HepG2 (cell line): ENCODE data around the gene CDKL2. TPM values are rescaled to one million over a fixed set of nuclear protein-coding genes. Genes with fewer than 3 reads are reported as not detected.

Source experiments
- ATAC-seq: fragments of 200-7000 bp; cut with Tn5 transposase; 3 replicates; pipeline ENCODE4 v1.9.1; 2020; ENCODE audit warnings: mild to moderate bottlenecking, moderate library complexity
- BruUV-seq: library from RNA; stranded (reverse); fragments of 400-500 nt; replicated peaks from 2 replicates; lab custom pipeline; 2021; lab: Mats Ljungman, UMichigan
- CTCF ChIA-PET: fragments of 300-600 bp; formaldehyde crosslinking; extraction: SDS; loops from one replicate; lab custom pipeline; 2021; ENCODE audit warnings: low total read pairs, inconsistent platforms, low intra/inter-chr PET ratio; lab: Yijun Ruan, JAX
- POLR2A ChIA-PET: fragments of 350-600 bp; sonication (Branson Sonifier 250); formaldehyde crosslinking; loops from one replicate; lab custom pipeline; 2020; ENCODE audit warnings: antibody characterized with exemption, inconsistent platforms; lab: Yijun Ruan, JAX
- DNase-seq: peaks from one replicate; pipeline ENCODE4 v3.0.0-alpha.2; 2015; ENCODE audit warnings: low spot score
- FAIRE-seq: peaks from 3 replicates; lab custom pipeline; 2011; peaks lifted over from hg19 to GRCh38; lab: Jason Lieb, UNC
- H2AFZ ChIP-seq: one replicate; pipeline ENCODE4 v1.6.1; 2011; ENCODE audit warnings: low read length, inconsistent platforms
- H3K27ac ChIP-seq: fragments of 300-600 bp; 3 replicates; pipeline ENCODE4 v1.8.0; 2011; ENCODE audit warnings: mixed run types, mild to moderate bottlenecking, mixed read lengths, low read length, inconsistent platforms; ENCODE audit not compliant: insufficient read depth; ENCODE audit errors: extremely low read length
- H3K27me3 ChIP-seq, 2 experiments: fragments of 200-600 bp in 1 of 2; 2 replicates in 1 of 2; 3 replicates in 1 of 2; pipeline versions ENCODE4 v1.6.0 to v1.8.0; 2011; ENCODE audit warnings: low read length in 2 of 2, mild to moderate bottlenecking in 2 of 2, moderate library complexity in 2 of 2, inconsistent platforms in 1 of 2; ENCODE audit not compliant: insufficient read depth in 2 of 2, control insufficient read depth in 1 of 2
- H3K36me3 ChIP-seq, 2 experiments: fragments of 200-600 bp in 1 of 2; replicated peaks in 1 of 2; 2 replicates in 1 of 2; 3 replicates in 1 of 2; pipeline versions ENCODE4 v1.5.1 to v1.8.0; 2011; ENCODE audit warnings: low read length in 2 of 2, inconsistent platforms in 1 of 2; ENCODE audit not compliant: insufficient read depth in 2 of 2, control insufficient read depth in 1 of 2
- H3K4me1 ChIP-seq: 2 replicates; pipeline ENCODE4 v1.5.1; 2012; ENCODE audit warnings: low read length, inconsistent platforms; ENCODE audit not compliant: insufficient read depth
- H3K4me2 ChIP-seq: 2 replicates; pipeline ENCODE4 v1.6.0; 2011; ENCODE audit warnings: low read depth, low read length, inconsistent platforms
- H3K4me3 ChIP-seq, 3 experiments: fragments of 200-600 bp in 1 of 3; sonication (generic), shearing (Covaris generic) in 1 of 3; replicated peaks in 1 of 3; 2 replicates each; pipeline ENCODE4 v1.5.1; 2011 to 2016; ENCODE audit warnings: low read length in 3 of 3, inconsistent platforms in 2 of 3, low read depth in 2 of 3, mild to moderate bottlenecking in 2 of 3, control low read depth in 1 of 3, mixed read lengths in 1 of 3; ENCODE audit not compliant: insufficient read depth in 1 of 3
- H3K79me2 ChIP-seq: one replicate; pipeline ENCODE4 v1.6.1; 2011; ENCODE audit warnings: low read length, inconsistent platforms; ENCODE audit not compliant: insufficient read depth
- H3K9ac ChIP-seq: 2 replicates; pipeline ENCODE4 v1.6.0; 2011; ENCODE audit warnings: mild to moderate bottlenecking, low read depth, low read length, inconsistent platforms; ENCODE audit not compliant: insufficient read depth
- H3K9me3 ChIP-seq: 2 replicates; pipeline ENCODE4 v1.5.1; 2012; ENCODE audit warnings: mild to moderate bottlenecking, low read length
- H4K20me1 ChIP-seq: 2 replicates; pipeline ENCODE4 v1.6.0; 2011; ENCODE audit warnings: inconsistent platforms, mild to moderate bottlenecking, low read length, moderate library complexity; ENCODE audit not compliant: insufficient read depth
- JUN ChIP-seq: sonication (generic); formaldehyde crosslinking; IDR thresholded peaks from 2 replicates; pipeline ENCODE4 v1.4.0; 2020; ENCODE audit warnings: mild to moderate bottlenecking, missing genetic modification reagents
- KLF12 ChIP-seq: sonication (generic); formaldehyde crosslinking; IDR thresholded peaks from 2 replicates; pipeline ENCODE4 v1.4.0; 2020; ENCODE audit warnings: missing genetic modification reagents, borderline replicate concordance
- NCOA1 ChIP-seq: sonication (generic); formaldehyde crosslinking; IDR thresholded peaks from 2 replicates; pipeline ENCODE4 v1.9.0; 2021; ENCODE audit warnings: missing genetic modification reagents
- PAX8 ChIP-seq: sonication (generic); formaldehyde crosslinking; IDR thresholded peaks from 2 replicates; pipeline ENCODE4 v1.8.0; 2022; ENCODE audit warnings: mild to moderate bottlenecking, missing genetic modification reagents, borderline replicate concordance
- REXO4 ChIP-seq: sonication (generic); formaldehyde crosslinking; IDR thresholded peaks from 2 replicates; pipeline ENCODE4 v1.8.0; 2022; ENCODE audit warnings: missing genetic modification reagents, mild to moderate bottlenecking, borderline replicate concordance
- SP4 ChIP-seq: sonication (generic); formaldehyde crosslinking; IDR thresholded peaks from 2 replicates; pipeline ENCODE4 v1.8.1; 2023; ENCODE audit warnings: mild to moderate bottlenecking, missing genetic modification reagents
- TMF1 ChIP-seq: sonication (generic); formaldehyde crosslinking; IDR thresholded peaks from 2 replicates; pipeline ENCODE4 v1.8.1; 2022; ENCODE audit warnings: low read depth, missing genetic modification reagents
- YEATS2 ChIP-seq: sonication (generic); formaldehyde crosslinking; IDR thresholded peaks from 2 replicates; pipeline ENCODE4 v1.4.0; 2020; ENCODE audit warnings: missing genetic modification reagents, borderline replicate concordance
- ZFP36L1 ChIP-seq: sonication (generic); formaldehyde crosslinking; IDR thresholded peaks from 2 replicates; pipeline ENCODE4 v1.8.0; 2022; ENCODE audit warnings: mild to moderate bottlenecking, missing genetic modification reagents, moderate library complexity
- ZNF619 ChIP-seq: sonication (generic); formaldehyde crosslinking; IDR thresholded peaks from 2 replicates; pipeline ENCODE4 v1.4.0; 2020; ENCODE audit warnings: mild to moderate bottlenecking, missing genetic modification reagents
- ZNF678 ChIP-seq: sonication (generic); formaldehyde crosslinking; IDR thresholded peaks from 2 replicates; pipeline ENCODE4 v1.4.0; 2020; ENCODE audit warnings: mild to moderate bottlenecking, missing genetic modification reagents
- ZNF740 ChIP-seq: sonication (generic); formaldehyde crosslinking; IDR thresholded peaks from 2 replicates; pipeline ENCODE4 v1.4.0; 2020; ENCODE audit warnings: missing genetic modification reagents
- ZNF747 ChIP-seq: sonication (generic); formaldehyde crosslinking; IDR thresholded peaks from 2 replicates; pipeline ENCODE4 v1.8.1; 2023; ENCODE audit warnings: missing genetic modification reagents, mild to moderate bottlenecking, borderline replicate concordance
- ZZZ3 ChIP-seq: sonication (generic); formaldehyde crosslinking; IDR thresholded peaks from 2 replicates; pipeline ENCODE4 v1.4.0; 2020; ENCODE audit warnings: missing genetic modification reagents, mild to moderate bottlenecking, borderline replicate concordance
- WGBS: methylation state at CpG from one replicate; pipeline ENCODE4 v1.1.6; 2017; ENCODE audit warnings: low lambda C conversion rate; 5-methylcytosine and 5-hydroxymethylcytosine counted together
- in situ Hi-C: cut with HindIII; loops from 2 replicates; pipeline ENCODE4 v1.10.0; 2017; ENCODE audit warnings: low pct_unique_long_range_greater_than_20kb; ENCODE audit not compliant: extremely low pct_ligation_motif_present
- intact Hi-C: fragments of 100-400 bp; cut with micrococcal nuclease; formaldehyde crosslinking; loops from one replicate; pipeline ENCODE4 v1.10.0; 2022; ENCODE audit not compliant: unreplicated experiment
- polyA plus RNA-seq, 8 experiments: library from polyadenylated mRNA; depleted of rRNA in 3 of 8; stranded (reverse) in 7 of 8; unstranded in 1 of 8; fragments of >200 nt; fragmentation: Illumina TruSeq in 4 of 8; extraction: Trizol in 4 of 8; gene quantifications; 2 replicates each; pipeline versions ENCODE4 v1.2.1 to v1.2.3, GENCODE V29; 2011 to 2016; ENCODE audit warnings: low read depth in 4 of 8, missing spikeins in 1 of 8, mixed read lengths in 1 of 8; ENCODE audit not compliant: insufficient read depth in 1 of 8
- total RNA-seq, 5 experiments: library from RNA; depleted of rRNA; stranded (reverse); fragments of >200 nt; fragmentation: Illumina TruSeq; extraction: Trizol; gene quantifications; 2 replicates each; pipeline ENCODE4 v1.2.3, GENCODE V29; 2016; ENCODE audit warnings: low read depth in 1 of 5
- TF ChIP-seq, protein P1 (sequence below): sonication (generic); formaldehyde crosslinking; IDR thresholded peaks from 2 replicates; pipeline ENCODE4 v1.5.1; 2020; ENCODE audit warnings: missing genetic modification reagents, mild to moderate bottlenecking, borderline replicate concordance
- TF ChIP-seq, protein P2 (sequence below): sonication (generic); formaldehyde crosslinking; IDR thresholded peaks from 2 replicates; pipeline ENCODE4 v1.4.0; 2020; ENCODE audit warnings: missing genetic modification reagents

The CDKL2 gene
- total and polyA plus RNA-seq, 2 of the 13 experiments (the other 11 are each of a cell fraction or from before 2014, with no cell fraction given): not detected

- no peak overlapping the region for H3K27ac ChIP-seq
- BruUV-seq: no TSS peak
- H3K79me2 ChIP-seq: no peaks in the 10 kb centered on the region
- H3K4me3 ChIP-seq: no peak overlapping the region
- POLR2A ChIA-PET: no interaction called here
- no peak for ATAC-seq
- H4K20me1 ChIP-seq: no peaks in the 10 kb centered on the region
- no peak overlapping the region for H3K9ac ChIP-seq
- H2AFZ ChIP-seq: no peak overlapping the region
- TF ChIP-seq TMF1 (no peak), ZNF740 (CRISPR knock-in tag) (no peak), SP4 (CRISPR knock-in tag) (no peak), PAX8 (CRISPR knock-in tag) (no peak), ZNF747 (CRISPR knock-in tag) (no peak), YEATS2 (CRISPR knock-in tag) (no peak), KLF12 (CRISPR knock-in tag) (no peak), REXO4 (no peak), ZFP36L1 (CRISPR knock-in tag) (no peak), ZNF678 (CRISPR knock-in tag) (no peak), NCOA1 (no peak), ZZZ3 (CRISPR knock-in tag) (no peak), ZNF619 (CRISPR knock-in tag) (no peak), JUN (CRISPR knock-in tag) (no peak)
- TF ChIP-seq, protein P1, sequence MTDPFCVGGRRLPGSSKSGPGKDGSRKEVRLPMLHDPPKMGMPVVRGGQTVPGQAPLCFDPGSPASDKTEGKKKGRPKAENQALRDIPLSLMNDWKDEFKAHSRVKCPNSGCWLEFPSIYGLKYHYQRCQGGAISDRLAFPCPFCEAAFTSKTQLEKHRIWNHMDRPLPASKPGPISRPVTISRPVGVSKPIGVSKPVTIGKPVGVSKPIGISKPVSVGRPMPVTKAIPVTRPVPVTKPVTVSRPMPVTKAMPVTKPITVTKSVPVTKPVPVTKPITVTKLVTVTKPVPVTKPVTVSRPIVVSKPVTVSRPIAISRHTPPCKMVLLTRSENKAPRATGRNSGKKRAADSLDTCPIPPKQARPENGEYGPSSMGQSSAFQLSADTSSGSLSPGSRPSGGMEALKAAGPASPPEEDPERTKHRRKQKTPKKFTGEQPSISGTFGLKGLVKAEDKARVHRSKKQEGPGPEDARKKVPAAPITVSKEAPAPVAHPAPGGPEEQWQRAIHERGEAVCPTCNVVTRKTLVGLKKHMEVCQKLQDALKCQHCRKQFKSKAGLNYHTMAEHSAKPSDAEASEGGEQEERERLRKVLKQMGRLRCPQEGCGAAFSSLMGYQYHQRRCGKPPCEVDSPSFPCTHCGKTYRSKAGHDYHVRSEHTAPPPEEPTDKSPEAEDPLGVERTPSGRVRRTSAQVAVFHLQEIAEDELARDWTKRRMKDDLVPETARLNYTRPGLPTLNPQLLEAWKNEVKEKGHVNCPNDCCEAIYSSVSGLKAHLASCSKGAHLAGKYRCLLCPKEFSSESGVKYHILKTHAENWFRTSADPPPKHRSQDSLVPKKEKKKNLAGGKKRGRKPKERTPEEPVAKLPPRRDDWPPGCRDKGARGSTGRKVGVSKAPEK (CRISPR knock-in tag): no peak
- TF ChIP-seq, protein P2, sequence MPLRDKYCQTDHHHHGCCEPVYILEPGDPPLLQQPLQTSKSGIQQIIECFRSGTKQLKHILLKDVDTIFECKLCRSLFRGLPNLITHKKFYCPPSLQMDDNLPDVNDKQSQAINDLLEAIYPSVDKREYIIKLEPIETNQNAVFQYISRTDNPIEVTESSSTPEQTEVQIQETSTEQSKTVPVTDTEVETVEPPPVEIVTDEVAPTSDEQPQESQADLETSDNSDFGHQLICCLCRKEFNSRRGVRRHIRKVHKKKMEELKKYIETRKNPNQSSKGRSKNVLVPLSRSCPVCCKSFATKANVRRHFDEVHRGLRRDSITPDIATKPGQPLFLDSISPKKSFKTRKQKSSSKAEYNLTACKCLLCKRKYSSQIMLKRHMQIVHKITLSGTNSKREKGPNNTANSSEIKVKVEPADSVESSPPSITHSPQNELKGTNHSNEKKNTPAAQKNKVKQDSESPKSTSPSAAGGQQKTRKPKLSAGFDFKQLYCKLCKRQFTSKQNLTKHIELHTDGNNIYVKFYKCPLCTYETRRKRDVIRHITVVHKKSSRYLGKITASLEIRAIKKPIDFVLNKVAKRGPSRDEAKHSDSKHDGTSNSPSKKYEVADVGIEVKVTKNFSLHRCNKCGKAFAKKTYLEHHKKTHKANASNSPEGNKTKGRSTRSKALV: no peak
- TF ChIP-seq, all 625 proteins: peak for 0
- no peak for FAIRE-seq
- Histone ChIP-seq H3K9me3 (no peaks in the 10 kb centered on the region), H3K4me1 (peaks cover 6% of the 10 kb centered on the region; the same call in 1 of the 2 replicates), H3K27me3 (no peaks in the 10 kb centered on the region; a peak in 1 of 5 replicates), H3K4me2 (no peak overlapping the region), H3K36me3 (no peaks in the 10 kb centered on the region)
- intact Hi-C loops (no loop called here), in situ Hi-C loops (no loop called here)
- 7% methylated on average over 3 of the region's 3 CpGs for WGBS
- no peak for DNase-seq
- CTCF ChIA-PET: no interaction called here
Observed at GRCh38 chr4:75634281-75634680, 4.0 kb upstream of the CDKL2 start.
